ENCODE measurements around the gene GABBR2.

DNA sequence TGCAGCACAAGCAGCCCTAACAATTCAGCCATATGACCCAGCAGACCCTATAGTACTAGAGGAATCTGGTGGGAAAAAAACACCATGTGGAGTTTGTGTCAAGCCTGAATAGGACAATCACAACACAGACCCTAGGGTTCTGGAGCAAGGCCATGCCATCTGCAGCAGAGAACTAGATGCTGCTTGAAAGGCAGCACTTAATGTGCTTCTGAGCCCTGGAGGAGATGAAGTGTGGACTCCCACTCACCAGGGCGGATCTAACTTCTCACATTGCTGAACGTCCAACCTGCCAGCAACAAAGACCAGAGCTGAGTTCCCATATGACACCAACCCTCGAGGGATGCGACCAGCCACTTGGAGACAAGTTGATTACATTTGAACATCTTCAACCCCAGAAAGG is 43.2 kb downstream of the GABBR2 start:
- TF ChIP-seq CTCF (conservative IDR thresholded peaks at IDR 0.05; ENCODE audit: low read length) = no peak
- TF ChIP-seq EZH2phosphoT487 (IDR thresholded peaks at IDR 0.05; ENCODE audit: borderline replicate concordance, low read depth, low read length) = no peak
